HG03135 (cell line): ENCODE results near the gene FRMD3.
"Not testable (repeated sequence)": the region's sequence is repeated elsewhere in the genome, so short reads cannot be mapped to it uniquely, and the experiment has no call there.

Source experiments
- ATAC-seq: cut with Tn5 transposase; IDR thresholded peaks from one replicate; pipeline ENCODE4 v1.9.1; 2021; ENCODE audit warnings: mild to moderate bottlenecking, moderate library complexity; ENCODE audit not compliant: unreplicated experiment

The FRMD3 gene

DNA sequence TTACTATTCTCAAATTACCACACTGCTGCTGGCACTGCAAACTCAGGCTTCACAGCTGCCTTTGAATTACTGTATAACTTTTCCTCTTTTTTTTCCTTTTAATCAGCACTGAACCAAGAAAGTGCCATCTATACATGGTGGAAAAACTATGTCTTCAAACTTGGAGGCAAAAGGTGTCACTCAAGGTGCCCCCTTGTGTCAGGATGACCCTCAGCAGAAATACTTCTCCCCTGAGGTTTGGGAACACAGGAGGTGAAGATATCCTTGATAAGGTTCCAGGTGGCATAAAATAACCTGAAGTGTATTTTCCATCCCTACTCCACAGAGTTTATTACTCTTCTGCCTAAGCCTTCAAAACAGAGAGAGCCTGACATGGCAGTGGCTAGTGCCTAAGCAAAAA lies 14.5 kb downstream of the FRMD3 start:
- no peak for ATAC-seq

DNA sequence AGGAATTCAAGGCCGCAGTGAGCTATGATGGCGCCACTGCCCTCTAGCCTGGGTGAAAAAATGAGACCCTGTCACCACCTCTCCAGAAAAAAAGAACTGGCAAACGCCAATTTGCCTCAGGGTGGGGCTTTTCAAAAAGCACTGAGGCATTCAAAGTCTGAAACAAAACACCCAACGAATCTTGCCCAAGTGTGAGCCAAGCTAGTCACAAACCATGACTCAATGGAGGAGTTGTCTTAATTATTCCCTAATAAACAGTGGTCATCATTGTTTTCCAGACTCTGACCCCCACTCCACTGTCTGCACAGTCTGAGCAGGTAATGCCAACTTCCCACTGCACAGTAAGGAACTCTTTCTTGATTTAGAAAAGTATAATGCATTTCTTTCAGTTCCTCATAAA lies 16.8 kb downstream of the FRMD3 start:
- no peak for ATAC-seq

GRCh38 chr9:83521011-83521410 lies 17.2 kb downstream of the FRMD3 start:
- no peak for ATAC-seq

DNA sequence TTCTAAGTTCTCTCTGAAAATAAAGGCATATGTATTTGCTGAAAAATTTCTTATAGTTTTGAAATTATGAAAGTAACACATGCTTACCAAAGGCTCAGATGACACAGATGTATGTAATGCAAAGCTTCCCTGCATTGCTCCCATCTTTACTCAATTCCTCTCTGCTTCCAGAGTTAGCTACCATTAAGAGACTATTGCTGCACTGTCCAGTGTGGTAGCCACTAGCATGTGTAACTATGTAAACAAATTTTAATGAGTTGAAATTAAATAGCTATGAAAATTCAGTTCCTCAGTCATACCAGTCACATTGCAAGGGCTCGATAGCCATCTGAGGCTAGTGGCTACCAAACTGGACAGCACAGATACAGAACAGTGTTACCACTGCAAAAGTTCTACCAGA lies 17.9 kb downstream of the FRMD3 start:
- ATAC-seq: no peak

DNA sequence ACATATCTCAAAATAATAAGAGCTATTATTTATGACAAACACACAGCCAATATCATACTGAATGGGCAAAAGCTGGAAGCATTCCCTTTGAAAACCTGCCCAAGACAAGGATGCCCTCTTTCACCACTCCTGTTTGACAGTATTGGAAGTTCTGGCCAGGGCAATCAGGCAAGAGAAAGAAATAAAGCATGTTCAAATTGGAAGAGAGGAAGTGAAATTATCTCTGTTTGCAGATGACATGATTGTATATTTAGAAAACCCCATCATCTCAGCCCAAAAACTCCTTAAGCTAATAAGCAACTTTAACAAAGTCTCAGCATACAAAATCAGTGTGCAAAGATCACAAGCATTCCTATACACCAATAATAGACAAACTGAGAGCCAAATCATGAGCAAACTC lies 20.2 kb downstream of the FRMD3 start:
- ATAC-seq: not testable (repeated sequence)

DNA sequence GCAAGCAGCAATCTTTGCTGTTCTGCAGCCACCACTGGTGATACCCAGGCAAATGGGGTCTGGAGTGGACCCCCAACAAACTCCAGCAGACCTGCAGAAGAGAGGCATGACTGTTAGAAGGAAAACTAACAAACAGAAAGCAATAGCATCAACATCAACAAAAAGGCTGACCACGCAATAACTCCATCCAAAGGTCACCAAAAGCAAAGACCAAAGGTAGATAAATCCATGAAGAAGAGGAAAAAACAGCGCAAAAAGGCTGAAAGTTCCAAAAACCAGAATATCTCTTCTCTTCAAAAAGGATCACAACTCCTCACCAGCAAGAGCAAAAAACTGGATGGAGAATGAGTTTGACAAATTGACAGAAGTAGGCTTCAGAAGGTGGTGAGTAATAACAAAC lies 23.4 kb downstream of the FRMD3 start:
- ATAC-seq: no peak

DNA sequence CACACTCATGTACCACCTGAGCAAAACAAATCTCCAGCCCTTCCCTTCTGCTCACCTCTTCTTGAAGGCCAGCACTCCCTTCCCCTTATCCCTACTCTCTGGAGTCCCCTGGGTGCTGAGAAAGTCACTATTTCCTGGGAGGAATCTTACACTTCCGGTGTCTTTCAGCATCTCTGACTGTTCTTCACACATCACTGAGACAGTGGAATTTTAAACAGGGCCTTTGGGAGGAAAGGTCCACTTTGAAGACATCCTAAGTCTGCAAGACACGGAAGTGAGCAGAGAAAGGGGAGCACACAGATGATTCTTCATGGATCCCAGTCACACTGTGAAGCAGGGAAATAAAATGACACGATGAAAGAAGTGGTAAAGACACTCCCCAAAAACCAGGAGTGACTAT lies 25.6 kb downstream of the FRMD3 start:
- no peak for ATAC-seq

- peak; percentile 96 for ATAC-seq
Observed at GRCh38 chr9:83511051-83511450, 27.1 kb downstream of the FRMD3 start.

DNA sequence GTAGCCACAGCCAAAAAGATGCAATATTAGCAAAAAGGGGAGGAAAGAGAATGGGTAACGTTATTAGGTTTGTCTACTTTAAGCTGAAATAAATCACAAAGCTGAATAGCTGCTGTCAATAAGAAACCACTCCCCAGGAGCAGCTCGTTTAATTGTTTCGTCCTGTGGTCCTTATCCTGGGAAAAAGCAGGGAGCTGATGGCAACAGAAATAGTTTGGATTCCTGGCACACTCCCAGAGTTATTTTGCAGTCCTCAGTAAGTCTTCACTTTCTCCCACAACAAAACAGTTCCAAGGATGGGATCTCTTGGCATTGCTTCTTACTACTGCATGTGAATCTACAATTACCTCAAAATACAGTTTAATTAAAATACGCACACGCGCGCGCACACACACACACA lies 28.8 kb downstream of the FRMD3 start:
- ATAC-seq: no peak

DNA sequence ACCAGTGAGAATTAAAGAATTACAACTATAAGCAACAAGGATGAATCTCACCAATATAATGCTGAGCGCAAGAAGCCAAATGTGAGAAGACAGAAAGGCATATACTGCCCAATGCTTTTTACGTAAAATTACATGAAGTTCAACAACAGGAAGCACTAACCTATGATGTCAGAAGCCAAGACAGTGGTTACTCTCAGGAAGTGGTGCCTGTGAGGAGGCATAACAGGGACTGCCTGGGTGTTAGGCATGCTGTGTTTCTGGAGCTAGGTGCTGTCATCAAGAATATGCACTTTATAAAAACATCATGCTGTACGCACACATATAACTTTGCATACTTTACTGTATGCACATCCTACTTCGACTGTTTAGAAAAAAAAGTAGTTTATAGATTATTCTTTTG lies 30.1 kb downstream of the FRMD3 start:
- no peak for ATAC-seq

DNA sequence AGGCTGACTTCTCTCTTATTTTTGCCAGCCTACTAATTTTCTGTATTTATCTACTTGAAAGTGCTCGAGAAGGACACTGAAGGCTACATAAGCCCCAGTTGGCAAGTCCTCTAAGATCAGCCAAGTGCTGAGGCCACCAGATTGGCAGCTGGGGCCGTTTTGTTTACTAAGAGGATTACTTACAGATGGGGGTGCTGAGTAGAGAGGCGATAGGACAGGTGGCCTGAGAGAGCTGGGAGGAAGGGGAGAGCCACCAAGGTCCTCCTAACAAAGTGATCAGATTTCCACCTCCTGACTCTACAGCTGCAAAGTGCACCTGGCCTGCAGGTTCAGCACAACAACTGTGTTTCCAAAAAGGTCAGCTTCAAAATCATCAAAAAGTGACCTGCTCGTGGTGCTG lies 32.9 kb downstream of the FRMD3 start:
- no peak for ATAC-seq

DNA sequence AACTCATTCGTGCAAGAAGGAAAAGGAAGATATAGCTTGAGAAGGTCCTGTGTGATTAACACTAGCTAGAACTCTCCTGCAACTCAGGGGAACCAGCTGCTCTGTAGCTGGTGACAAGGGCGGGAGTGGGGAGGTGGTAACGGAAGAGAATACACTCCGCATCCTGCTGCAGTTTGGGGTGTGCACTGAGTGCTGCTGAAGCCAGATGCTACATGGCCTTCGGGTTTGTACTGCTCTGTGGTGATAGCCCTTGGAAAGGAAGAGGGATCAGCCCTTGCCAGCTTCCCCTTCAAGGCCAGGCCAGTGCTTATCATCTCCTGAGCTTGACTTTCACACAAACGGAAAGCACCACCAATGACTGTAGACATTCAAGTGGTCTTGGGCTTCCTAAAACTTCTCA lies 34.3 kb downstream of the FRMD3 start:
- no peak for ATAC-seq

DNA sequence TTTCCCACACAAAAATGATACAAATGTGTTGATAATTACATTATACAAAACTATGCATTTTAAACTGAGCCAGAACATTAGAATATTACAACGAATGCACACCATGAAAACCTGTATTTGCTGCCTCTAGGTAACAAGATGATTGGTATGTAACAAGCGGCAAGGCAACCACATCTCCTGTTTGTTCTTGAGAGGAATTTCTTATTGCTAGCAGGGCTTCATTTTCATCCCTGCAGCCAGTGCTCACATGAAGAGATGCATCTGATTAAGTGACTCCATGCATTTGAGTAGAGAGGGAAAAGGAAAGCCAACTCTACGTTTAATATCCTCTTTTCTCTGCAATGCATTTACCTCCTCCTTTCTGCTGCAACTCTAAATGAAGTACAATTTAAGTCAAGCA lies 36.6 kb downstream of the FRMD3 start:
- ATAC-seq: no peak

GRCh38 chr9:83497441-83497840 lies 40.8 kb downstream of the FRMD3 start:
- ATAC-seq: no peak

GRCh38 chr9:83491995-83492394 lies 46.2 kb downstream of the FRMD3 start:
- ATAC-seq: no peak

DNA sequence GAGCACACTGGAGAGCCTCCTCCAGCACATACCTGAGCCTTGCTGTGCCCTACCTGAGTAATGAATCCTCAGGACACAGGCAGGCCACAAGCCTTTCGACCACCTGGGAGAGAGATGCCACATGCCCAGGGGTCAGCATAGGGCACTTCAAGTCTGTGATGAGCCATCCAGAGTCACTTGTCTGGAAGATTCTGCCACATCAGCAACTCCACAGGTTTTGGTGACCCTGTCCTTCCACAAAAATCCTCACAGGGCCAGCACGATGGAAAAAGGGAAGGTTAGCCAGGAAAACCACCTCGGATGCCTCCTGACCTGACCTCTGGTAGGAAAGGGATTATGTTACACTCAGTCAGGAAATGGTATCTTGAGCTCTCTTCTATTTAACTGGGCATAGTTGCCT lies 46.8 kb downstream of the FRMD3 start:
- ATAC-seq: no peak

- ATAC-seq: no peak
Observed at GRCh38 chr9:83489961-83490360, 48.2 kb downstream of the FRMD3 start.

DNA sequence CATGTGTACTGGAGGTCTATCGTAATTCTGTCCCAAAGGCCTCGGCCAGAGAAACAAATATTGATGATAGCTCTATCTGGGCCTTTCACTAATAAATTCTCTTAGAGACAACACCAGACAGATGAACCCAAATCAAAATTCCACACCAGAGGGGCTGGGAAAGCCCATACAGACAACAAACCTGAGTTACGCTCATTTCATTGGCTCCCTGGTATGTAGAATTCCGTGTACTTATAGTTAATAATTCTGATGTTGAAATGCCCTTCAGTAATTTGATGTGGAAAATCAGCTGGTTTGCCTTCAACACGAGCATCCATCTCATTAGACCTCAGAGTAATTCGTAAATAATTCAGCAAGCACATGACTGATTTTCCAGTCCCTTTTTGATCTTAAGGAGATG lies 53.2 kb downstream of the FRMD3 start:
- ATAC-seq: no peak

- no peak for ATAC-seq
Observed at GRCh38 chr9:83483223-83483622, 55.0 kb downstream of the FRMD3 start.

GRCh38 chr9:83479765-83480164 lies 58.4 kb downstream of the FRMD3 start:
- no peak for ATAC-seq

DNA sequence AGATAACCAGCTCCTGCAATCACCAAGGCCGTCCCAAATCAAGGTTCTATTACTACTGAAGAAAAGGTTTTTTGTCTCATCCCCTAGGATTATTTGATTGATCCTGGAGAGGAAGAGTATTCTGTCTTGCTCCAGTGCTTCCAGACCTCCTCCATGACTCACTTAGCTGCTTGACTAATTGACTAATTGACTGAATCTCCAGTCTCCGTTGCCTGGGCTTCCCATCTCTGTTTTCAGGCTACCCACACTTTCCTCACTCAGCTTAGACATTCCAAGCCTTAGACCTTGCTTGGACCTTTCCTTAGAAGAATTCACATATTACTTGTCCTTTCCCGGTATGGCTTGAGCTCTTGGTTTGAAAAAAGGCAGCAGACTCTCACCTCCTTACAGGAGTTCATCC lies 60.6 kb downstream of the FRMD3 start:
- ATAC-seq: no peak

GRCh38 chr9:83477120-83477519 lies 61.1 kb downstream of the FRMD3 start:
- ATAC-seq: no peak

DNA sequence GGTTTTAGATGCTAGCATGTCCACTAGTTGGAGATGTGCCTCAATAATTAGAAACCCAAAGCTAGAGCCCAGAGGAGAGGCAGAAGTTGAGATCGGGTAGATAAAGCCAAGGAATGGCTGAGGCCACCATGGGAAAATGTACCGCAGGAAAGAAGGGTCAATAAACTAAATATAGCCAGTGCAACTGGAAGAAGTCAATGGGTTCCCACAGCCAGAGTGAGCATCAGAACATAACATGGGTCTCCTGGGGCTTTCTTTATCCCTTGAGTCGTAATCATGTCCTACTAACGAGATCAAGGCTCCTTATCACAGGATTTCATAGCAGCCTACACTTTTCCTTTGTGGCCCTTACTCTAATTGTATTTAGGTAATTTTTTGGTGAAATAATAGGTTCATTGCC lies 61.7 kb downstream of the FRMD3 start:
- no peak for ATAC-seq

DNA sequence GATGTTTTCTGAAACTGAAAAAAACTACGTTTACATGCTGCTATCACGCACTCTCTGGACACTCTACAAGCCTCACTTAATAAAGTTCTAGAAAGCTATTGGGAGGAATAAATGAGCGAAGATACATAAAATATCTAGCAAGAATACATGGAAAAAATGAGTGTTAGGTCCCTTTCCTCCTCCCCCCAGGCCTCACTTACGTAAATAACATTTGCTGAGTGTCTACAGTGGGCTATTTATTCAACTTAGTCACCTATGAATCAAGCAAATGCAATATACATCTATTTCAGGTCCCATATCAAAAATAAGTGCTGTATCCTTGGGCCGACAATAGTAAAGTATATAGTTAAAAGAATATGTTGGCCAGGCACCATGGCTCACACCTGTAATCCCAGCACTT lies 62.5 kb downstream of the FRMD3 start:
- no peak for ATAC-seq
